ENCODE results near the gene TYSND1.
"Not testable (repeated sequence)": the region's sequence is repeated elsewhere in the genome, so short reads cannot be mapped to it uniquely, and the experiment has no call there.

Gene TYSND1, protein sequence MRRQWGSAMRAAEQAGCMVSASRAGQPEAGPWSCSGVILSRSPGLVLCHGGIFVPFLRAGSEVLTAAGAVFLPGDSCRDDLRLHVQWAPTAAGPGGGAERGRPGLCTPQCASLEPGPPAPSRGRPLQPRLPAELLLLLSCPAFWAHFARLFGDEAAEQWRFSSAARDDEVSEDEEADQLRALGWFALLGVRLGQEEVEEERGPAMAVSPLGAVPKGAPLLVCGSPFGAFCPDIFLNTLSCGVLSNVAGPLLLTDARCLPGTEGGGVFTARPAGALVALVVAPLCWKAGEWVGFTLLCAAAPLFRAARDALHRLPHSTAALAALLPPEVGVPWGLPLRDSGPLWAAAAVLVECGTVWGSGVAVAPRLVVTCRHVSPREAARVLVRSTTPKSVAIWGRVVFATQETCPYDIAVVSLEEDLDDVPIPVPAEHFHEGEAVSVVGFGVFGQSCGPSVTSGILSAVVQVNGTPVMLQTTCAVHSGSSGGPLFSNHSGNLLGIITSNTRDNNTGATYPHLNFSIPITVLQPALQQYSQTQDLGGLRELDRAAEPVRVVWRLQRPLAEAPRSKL

DNA sequence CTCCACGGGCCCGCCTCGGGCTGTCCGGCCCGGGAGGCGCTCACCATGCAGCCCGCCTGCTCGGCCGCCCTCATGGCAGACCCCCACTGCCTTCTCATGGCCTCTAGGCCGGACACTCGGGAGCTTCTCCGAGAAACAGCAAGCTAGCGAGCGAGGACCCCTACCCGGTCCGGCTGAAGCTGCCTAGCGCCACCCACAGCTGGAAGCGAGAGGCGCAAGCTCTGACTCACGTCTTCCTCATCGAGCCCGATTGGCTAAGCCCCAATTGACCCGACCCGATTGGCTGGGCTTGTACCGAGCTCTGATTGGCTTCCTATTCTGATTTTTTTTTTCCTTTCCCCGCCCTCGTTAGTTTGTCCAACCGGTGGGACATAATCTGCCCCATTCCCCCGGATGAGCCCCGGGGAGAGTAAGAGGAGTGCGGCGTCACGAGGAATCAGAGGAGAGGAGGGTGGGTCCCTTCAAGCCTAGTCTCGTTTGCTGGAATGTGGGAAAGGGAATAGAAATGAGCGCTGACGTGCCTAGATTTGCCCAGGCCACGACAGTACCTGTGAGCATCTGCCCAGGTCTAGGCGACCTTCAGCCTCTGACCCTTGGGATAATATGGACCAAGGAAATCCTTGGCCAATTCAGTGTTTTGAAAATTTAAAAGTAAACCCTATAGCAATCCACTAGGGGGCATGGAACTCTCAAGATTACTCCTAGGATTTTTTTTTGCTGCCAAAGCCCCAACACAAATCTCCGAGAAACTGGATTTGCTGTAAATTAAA, at the start of gene TYSND1:
Gene TYSND1 (minus strand): TSS at position 212 of the 770 bp plus-strand sequence. CDS start 114 bp downstream, at position 98.
- DNase-seq: peak; percentile 93

DNA sequence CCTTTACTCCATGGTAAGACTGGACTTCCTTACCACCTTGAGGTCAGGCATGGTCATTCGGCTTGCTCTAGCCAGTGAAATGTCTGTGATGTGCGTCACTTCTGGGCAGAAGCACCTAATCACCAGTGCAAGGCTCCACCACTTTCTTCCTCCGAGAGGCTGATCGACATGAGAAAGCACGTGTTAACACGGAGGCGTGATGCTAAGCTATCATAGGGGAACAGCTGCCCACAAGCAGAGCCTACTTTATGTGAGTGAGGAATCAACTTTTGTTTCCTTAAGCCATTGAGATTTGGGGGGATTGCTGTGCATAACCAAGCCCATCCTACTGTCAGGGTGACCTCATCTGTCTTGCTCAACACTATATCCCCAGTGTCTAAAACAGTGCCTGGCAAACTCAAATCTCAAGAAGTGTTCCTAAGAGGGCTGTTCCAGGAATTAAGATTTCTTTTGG, 46.9 kb upstream of the TYSND1 start:
- DNase-seq: no peak

DNA sequence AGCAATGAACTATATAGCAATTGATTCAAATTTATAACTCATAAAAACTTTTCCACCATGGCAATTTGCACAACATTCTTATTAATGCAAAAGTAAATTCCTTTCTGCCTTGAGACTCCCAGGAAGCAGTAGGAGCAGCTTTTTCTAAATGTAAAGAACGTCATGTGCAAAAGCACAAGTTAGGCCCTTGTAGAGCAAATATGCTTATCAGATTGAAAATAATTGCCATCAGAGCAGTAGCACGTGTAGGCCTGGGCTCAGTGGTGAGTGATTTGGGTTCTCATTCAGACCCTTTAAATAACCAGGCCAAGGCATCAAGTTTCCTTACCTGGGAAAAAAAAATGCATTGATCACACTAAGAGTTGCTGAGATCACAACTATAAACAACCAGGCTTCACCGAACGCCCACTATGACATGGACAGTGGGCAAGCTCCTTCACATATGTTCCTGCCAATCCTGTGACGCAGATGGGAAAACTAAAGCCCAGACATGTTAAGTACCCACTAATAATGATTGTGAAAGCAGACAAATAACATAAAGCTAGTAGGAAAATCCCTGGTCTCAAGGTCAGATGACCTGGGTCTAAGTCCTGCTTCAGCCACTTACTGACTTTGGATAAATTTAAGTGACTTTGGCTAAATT, 45.9 kb upstream of the TYSND1 start:
- no peak for DNase-seq

DNA sequence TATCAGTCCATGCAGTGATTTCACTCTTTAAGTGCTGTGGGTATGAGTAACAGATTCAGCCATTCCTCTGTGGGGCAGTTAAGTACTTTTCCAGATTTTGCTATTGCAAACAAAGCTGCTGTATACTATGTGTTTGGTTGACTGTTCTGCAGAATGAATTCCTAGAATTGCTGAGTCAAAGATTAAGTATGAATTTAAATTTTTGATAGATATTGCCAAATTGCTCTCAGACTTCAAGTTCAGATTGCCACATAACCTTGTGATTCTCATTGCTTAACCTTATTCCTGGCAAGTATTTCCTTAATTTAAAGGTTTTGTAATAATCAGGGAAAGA, 45.4 kb upstream of the TYSND1 start:
- no peak for DNase-seq

DNA sequence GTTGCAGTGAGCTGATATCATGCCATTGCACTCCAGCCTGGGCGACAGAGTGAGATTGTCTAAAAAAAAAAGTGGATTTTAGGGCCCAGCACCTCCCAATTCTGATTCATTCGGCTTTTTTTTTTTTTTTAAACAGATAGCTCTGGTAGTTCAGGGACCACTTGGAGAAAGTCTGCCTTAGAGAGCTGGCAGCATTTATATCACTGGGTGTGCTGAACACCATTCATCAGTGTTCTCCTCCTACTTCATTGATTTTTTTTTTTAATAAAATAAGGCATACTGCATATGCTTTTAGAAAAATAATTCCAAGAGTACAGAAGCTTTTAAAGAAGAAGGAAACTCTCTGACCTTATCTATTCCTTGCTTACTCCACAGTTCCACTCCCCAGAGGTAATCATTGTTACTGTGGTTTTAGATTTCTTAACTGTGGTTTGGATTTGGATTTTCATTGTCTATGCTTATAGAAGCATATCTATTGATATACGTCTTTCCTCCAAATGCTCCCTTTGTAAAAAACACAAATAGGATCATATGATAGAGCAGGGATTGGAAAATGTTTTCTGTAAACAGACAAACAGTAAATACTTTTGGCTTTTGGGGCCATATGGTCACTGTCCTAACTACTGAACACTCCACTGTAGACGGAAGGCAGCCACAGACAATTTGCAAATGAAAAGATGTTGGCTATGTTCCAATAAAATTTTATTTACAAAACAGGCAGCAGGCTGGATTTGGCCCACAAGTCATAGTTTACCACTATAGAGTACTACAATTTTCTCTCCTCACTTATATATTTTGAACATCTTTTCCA, 44.9 kb upstream of the TYSND1 start:
- no peak for DNase-seq

DNA sequence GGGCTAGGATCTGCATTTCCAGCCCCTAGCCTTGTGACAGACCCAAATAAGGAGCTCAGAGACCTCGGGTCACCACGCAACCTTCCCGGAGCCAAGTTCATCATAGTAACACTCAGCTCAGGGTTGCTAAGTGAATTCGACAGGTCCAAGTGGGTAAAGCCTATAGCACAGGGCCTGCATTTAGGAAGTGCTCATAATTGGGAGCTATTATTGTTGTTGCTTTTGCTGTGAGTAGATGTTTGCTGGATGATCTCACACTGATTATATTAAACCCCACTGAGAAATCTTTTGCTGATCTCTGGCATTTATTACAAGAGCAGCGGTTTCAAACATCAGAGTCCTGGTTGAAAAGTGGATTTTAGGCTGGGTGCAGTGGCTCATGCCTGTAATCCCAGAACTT, 44.1 kb upstream of the TYSND1 start:
- no peak for DNase-seq

DNA sequence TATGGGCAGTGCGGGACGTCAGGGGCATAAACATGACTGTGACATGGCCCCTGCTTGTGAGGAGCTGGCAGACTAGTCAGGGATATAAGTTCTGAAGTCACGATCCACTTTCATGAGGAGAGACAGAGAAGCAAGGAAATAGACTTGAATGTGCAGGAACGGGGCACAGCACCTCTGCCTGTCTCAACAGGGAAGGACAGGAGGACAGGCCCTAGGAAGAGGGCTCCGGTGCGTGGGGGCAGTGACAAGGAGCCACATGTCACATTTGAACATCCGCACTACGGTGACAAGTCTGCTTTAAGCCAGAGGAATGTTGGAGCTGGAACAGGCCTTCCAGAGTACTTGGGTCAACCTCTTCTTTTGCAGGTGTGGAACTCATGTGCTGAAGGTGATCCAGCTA, 43.6 kb upstream of the TYSND1 start:
- DNase-seq: no peak

DNA sequence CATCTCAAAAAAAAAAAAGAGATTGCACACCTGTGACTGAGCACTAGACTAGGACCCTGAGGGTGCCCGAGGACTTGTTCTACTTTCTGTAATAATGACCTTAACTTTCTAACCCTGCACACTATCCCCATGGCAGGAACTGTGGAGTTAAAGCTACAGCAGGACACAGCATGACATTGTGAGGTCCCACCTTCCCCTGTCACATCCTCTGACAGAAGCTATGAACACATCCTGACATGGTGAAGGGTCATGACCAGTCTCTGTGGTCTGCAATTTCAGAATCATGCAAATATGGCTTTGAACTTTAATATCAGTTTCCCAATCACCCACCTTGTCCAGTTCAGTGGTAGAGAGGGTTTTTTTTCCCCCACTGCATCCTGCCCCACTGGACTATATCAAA, 42.3 kb upstream of the TYSND1 start:
- no peak for DNase-seq

DNA sequence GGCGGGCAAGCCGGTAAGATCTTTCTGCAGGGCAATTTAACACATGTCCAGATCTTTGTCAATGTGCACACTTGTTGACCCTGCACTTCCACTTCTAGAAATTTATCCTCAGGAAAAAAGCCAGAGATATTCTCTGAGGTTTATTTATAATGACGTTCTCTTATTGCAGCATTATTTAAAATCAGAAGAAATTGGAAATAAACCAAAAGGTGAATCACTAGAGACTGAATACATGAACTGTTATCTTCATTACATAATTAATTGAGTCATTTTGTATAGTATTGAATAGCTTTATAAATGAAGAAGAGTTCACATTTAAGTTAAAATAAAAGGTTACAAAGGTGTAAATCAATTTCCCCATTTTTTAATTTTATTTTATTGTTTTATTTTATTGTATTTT, 40.1 kb upstream of the TYSND1 start:
- no peak for DNase-seq

DNA sequence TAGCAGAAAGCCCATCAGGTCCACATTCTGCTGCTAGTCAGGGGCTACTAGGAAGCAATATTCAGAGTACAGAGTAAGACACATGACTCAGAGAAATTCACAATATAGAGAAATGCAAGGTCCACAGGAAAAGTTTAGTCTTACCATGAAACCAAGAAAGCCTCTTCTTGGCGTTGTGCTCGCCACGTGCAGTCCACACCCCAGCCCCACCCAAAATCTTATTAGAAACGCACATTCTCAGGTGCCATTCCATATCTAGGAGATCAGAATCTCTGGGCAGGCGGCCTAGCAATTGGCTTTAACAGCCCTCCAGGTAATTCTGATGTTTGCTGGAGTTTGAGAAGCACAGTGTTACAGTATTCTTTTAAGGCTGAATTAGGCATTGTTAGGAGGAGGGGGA, 39.6 kb upstream of the TYSND1 start:
- DNase-seq: no peak

DNA sequence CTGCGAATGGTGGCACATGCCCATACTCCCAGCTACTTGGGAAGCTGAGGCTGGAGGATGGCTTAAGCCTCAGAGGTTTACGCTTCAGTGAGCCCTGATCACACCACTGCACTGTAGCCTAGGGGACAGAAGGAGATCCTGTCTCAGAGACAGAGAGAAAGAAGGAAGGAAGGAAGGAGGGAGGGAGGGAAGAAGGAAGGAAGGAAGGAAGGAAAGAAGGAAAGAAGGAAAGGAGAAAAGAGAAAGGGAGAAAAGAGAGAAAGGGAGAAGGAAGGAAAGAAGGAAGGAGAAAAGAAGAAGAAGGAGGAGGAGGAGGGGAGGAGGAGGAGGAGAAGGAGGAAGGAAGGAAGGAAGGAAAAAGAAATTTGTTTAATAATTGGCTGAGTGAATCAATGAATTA, 36.8 kb upstream of the TYSND1 start:
- no peak for DNase-seq

DNA sequence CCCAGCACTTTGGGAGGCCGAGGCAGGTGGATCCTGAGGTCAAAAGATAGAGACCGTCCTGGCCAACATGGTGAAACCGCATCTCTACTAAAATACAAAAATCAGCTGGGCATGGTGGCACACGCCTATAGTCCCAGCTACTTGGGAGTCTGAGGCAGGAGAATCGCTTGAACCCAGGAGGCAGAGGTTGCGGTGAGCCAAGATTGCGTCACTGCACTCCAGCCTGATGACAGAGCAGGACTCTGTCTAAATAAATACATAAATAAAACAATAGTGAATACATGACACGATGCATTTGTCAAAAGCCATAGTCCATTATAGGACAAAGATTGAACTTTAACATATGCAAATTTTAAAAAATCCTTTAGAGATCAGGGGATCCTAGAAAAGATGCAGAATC, 32.7 kb upstream of the TYSND1 start:
- DNase-seq: not testable (repeated sequence)

DNA sequence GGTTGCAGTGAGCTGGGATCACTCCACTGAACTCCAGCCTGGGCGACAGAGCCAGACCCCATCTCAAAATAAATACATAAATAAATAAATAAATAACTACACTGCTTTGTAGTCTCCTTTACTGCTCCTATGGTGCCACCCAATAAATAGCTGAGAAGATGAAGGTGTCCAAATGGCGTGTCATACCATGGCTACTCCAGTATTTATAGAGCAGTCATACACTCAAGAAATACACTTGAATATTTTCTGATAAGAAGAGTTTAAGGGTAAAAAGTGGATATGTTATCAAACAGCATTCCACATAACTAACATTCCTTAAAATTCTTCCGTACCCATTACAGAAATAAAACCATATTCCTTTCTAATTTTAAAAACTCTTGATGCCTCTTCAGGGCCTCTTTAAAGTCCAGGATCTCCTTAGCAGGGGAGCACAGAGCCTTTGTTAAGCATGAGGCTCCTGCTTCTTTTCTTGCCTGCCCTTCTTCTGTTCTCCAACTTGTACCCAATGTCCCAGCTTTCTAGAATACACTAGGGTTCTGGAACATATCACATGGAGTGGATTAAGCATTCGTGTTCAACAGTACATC, 31.7 kb upstream of the TYSND1 start:
- DNase-seq: no peak

DNA sequence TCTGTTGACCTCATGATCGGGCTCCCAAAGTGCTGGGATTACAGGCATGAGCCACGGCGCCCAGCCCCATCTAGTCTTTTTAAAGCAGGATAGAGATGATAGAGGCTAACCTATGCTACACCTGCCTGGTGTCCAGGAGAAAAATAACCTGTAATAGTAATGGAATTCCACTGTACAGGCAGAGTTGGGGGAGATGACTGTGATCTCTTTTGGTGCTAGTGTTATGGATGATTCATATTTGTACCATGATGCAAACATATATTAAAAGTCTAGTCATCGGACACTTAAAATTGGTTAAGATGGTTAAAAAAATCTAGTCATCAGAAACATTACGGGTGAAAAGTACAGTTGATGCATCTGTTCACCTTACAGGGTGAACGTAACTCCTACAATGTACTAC, 29.9 kb upstream of the TYSND1 start:
- DNase-seq: no peak

DNA sequence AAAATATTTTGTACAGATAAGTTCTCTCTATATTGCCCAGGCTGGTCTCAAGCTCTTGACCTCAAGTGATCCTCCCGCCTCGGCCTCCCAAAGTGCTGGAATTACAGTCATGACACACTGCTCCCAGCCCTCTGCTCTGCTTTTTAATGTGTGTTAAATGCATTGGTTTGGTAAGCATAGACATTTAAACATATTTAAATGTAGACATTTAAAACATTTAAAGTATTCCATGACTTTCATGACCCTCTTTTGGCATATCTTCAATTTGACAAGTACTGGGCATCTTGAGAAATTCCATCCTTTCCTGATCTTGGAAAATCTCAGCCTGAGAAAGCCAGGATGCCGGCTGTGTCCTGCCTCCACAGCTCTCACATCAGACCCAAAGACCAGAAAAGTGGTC, 29.0 kb upstream of the TYSND1 start:
- no peak for DNase-seq

DNA sequence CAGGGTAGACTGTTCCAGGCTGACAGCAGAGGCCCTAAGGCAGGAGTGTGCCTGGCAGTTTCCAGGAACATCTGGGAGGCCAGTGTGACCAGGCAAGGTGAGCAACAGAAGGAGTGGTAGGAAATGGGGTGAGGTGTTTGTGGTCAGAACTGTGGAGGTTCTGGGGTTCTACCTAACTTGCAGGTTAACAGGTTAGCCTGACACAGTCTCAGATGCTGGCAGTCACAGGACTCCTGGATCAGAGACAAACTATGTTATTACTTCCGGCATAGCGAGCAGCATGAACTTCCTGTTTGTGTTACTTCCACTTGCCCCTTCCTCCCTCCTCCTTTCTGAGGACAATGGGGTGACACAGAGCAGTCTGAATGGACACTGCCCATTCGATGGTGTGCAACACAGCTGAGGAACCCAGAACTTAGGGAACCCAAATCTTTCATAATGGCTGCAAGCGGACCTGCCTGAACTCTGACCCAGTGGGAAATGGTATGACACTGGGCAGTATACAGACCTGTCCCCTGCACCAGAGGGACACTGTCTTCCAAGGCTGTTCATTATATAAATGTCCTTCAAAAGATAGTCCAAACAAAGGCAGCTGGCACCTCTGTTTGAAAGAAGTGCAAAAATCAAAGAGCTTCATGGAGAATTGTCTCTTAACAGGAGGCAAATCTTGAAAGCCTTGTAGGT, 27.7 kb upstream of the TYSND1 start:
- DNase-seq: peak; percentile 52

DNA sequence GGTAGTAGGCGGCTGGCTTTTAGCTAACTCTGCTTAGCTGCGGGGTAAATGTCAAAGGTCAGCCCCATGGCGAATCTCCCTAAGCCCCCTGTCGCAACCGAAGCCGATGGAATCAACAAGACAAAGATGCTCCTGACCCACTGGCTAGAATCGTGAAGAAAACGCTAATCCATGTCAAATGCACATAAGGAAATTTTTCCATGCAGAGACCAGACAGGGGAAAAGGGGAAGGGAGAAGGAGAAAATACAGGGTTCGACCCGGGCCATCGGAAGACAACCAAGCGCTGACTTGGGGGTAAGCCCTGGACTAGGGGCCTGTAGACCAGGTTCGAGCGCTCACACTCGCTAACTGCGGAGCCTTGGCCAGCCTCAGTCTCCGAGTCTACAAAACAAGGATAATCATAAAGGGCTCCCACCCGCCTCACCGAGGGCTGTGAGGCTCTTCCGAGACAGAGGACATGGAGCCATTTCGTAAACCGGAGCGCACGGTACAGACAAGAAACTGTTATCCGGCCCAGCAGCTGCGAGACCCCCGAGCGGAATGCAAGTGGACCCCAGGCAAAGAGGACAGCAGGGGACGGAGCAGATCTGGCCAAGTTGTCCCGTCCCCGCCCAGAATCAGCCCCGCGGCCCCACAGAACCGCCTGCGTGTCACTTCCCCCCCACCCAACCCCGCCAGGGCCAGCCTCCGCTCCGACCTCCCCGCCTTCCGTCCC, 23.3 kb upstream of the TYSND1 start:
- no peak for DNase-seq

DNA sequence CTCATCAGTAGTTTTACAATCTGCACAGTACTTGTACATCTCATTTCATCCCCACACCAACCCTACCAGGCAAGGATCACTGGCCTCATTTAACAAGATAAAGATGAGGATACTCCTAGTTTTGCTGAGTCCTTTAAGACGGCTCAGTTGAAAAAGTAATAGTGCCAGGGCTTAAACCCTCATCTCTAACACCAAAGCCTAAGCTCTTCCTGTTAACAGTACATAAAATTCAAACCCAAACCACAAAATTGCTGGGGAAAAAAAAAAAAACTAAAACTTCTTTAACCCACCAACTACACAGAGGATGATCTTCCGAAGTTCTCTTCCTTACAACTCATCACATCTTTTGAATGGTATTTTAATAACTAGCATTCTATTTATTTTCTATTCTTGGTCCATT, 22.5 kb upstream of the TYSND1 start:
- DNase-seq: no peak

DNA sequence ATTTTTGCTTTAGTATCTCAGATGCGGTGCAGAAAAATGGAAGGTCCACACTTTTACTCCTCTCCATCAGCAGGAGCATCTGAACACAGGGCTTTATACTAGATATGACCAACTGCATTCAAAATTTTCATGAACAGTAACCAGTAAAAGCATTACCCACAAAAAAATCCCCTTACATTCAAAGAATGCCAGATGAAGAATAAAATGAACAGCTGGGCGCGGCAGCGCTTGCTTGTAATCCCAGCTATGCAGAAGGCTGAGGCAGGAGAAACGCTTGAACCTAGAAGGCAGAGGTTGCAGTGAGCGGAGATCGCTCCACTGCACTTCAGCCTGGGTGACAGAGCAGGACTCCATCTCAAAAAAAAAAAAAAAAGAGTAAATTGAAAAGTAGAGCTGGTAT, 20.7 kb upstream of the TYSND1 start:
- DNase-seq: no peak

DNA sequence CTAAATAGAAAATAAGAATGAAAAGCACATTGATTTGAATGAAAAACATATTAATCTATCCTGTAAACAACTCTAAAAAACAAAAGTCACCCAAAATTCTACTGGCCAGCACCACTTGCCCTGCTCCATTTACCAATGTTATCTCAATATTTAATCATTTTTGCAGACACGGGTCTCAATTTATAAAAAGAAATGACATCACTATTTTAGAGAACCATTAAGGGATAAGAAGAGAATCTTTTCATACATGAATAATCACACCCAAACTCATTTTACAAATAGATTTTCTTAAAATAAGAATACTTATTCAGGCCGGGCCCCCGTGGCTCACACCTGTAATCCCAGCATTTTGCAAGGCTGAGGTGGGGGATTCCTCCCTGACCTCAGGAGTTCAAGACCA, 19.9 kb upstream of the TYSND1 start:
- DNase-seq: no peak

DNA sequence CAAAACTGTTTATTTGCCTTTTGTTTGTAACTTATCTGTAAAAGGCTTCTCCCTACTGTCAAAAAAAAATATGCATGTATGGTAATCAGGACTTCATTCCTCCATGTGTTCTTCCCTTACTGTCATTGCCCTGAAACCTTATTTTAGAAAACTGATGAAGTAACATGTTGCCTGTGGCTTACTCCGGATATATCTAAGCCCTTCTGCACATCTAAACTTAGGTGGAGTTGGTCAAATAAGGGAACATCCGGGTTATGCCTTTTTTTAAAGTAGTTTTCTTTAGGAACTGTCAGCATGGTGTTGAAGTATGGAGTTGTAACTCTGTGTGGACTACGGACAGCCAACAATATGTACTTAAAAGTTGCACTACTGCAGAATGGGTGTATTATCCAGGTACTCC, 17.7 kb upstream of the TYSND1 start:
- DNase-seq: no peak

All from CD4-positive, alpha-beta T cell treated with Interferon gamma for 1 hour (primary cell).